BLaER1 treated with 17β-estradiol and CSF1 and Interleukin-3, amounts not matched to agents 10 nM and 100 nM (cell line): ENCODE results near the gene HID1.

Experiments
- H3K27ac ChIP-seq, 11 experiments: shearing (Covaris generic); formaldehyde crosslinking; 2 replicates each; pipeline ENCODE4 v1.8.1; 2022
- H3K27me3 ChIP-seq, 11 experiments: shearing (Covaris generic); formaldehyde crosslinking; 2 replicates each; pipeline ENCODE4 v1.8.1; 2022
- H3K36me3 ChIP-seq, 11 experiments: shearing (Covaris generic); formaldehyde crosslinking; 2 replicates each; pipeline ENCODE4 v1.8.1; 2022
- H3K4me1 ChIP-seq, 10 experiments: shearing (Covaris generic); formaldehyde crosslinking; 2 replicates each; pipeline ENCODE4 v1.8.1; 2022
- H3K4me2 ChIP-seq, 11 experiments: shearing (Covaris generic); formaldehyde crosslinking; 2 replicates each; pipeline ENCODE4 v1.8.1; 2022
- H3K4me3 ChIP-seq, 10 experiments: shearing (Covaris generic); formaldehyde crosslinking; 2 replicates each; pipeline ENCODE4 v1.8.1; 2022
- H3K9ac ChIP-seq, 11 experiments: shearing (Covaris generic); formaldehyde crosslinking; 2 replicates each; pipeline ENCODE4 v1.8.1; 2022
- H3K9me3 ChIP-seq, 11 experiments: shearing (Covaris generic); formaldehyde crosslinking; replicated peaks in 1 of 11; 2 replicates each; pipeline ENCODE4 v1.8.1; 2022
- H4K20me1 ChIP-seq, 11 experiments: shearing (Covaris generic); formaldehyde crosslinking; 2 replicates each; pipeline ENCODE4 v1.8.1; 2022
- Cebpa-rat ChIP-seq, 11 experiments: shearing (Covaris generic); IDR thresholded peaks; 2 replicates each; pipeline ENCODE4 v1.8.1; 2022

HID1 gene

DNA sequence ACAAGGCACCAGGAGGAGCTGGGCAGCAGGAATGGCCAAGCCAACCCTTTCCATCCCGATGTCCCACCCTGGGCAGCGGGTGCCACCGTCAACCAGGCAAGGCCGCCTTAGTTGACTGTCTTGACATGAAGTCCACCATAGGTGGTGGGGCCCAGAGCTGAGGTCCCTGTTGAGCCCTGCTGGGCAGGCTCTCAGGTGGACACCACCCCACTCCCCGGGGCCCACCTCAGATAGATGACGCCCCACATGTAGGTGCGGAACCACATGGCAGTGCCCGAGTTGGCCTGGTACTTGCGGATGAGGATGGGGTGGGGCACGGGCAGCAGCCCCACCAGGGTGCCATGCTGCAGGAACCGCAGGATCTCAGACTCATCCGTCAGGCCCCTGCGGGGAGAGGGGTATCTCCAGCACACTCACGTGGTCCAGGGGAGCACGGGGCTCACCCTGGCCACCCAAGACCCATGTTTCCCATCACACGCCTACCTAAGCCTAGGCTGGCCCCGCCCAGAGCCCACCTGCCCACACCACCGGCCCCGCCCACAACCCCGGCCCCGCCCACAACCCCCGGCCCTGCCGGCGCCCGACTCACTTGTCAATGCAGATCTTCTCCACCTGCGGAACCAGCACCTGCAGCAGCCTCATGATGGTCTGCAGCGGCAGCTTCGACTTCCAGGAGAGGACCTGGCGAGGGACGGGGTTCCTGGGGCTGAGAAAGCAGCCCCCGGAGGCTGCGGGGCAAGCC, 20.7 kb downstream of the HID1 start:
- Histone ChIP-seq H3K36me3 (no peaks in the 10 kb centered on the region), H3K4me2 (no peak overlapping the region), H3K9ac (no peak overlapping the region), H3K9me3 (no peaks in the 10 kb centered on the region), H3K27me3 (no peaks in the 10 kb centered on the region; a peak in 1 of 22 replicates), H3K27ac (no peak overlapping the region), H4K20me1 (no peaks in the 10 kb centered on the region; a peak in 3 of 22 replicates), H3K4me1 (peaks cover 6 to 24% (median 12%) of the 10 kb centered on the region in 10 experiments; a peak in 14 of 20 replicates), H3K4me3 (no peak overlapping the region)
- no peak for TF ChIP-seq Cebpa-rat (IDR thresholded peaks at IDR 0.05)

DNA sequence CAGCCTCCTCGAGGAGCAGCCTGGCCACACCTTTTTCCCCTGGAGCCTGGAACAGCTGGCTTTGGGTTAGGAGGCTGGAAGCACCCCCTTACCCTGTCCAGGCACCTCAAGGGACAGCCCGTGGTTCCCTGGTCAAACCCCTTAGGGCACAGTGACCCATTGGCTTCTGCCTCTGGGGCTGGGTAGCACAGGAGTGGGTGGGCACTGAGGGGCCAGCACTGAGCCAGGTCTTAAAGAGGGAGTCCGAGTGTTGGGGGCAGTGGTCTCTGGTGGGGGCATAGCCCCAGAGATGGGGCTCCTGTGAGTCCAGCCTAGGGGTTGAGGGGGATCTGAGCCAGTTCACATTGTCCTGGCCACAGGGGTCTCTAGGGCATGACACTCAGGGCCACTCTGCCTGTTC, 21.5 kb downstream of the HID1 start:
- no peaks in the 10 kb centered on the region for H3K36me3 ChIP-seq
- peaks cover 6 to 19% (median 11%) of the 10 kb centered on the region in 10 experiments; a peak in 13 of 20 replicates for H3K4me1 ChIP-seq
- H4K20me1 ChIP-seq, result no peaks in the 10 kb centered on the region; a peak in 3 of 22 replicates
- no peak overlapping the region for H3K9ac ChIP-seq
- H3K27me3 ChIP-seq, result no peaks in the 10 kb centered on the region; a peak in 1 of 22 replicates
- TF ChIP-seq Cebpa-rat (IDR thresholded peaks at IDR 0.05), result no peak
- no peak overlapping the region for H3K4me2 ChIP-seq
- H3K27ac ChIP-seq, result no peak overlapping the region
- H3K4me3 ChIP-seq, result no peak overlapping the region
- H3K9me3 ChIP-seq, result no peaks in the 10 kb centered on the region

DNA sequence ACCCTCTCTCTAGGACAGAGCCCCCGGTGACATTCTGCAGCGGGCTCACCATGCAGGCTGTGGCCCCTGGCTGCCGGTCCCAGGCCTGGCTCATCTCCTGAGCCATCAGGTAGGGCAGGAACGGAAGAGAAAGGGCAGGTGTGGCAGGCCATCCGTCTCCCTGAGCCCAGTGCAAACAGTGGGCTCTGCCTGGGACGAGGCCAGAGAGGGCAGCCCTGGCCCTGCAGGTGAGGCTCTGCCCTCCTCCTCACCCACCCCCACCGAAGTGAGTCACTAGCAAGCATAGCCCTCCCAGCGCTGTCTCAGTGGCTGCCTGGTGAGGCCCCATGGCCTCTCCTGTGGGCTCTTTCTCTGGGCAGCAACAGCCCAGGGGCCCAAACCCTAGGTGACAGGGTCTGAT, 22.4 kb downstream of the HID1 start:
- Histone ChIP-seq H3K4me3 (no peak overlapping the region), H4K20me1 (no peaks in the 10 kb centered on the region; a peak in 3 of 22 replicates), H3K27me3 (no peaks in the 10 kb centered on the region; a peak in 1 of 22 replicates), H3K4me1 (peaks cover 1 to 17% (median 7%) of the 10 kb centered on the region in 10 experiments; a peak in 13 of 20 replicates), H3K27ac (no peak overlapping the region), H3K4me2 (no peak overlapping the region), H3K9ac (no peak overlapping the region), H3K9me3 (no peaks in the 10 kb centered on the region), H3K36me3 (no peaks in the 10 kb centered on the region)
- TF ChIP-seq Cebpa-rat (IDR thresholded peaks at IDR 0.05), result no peak

DNA sequence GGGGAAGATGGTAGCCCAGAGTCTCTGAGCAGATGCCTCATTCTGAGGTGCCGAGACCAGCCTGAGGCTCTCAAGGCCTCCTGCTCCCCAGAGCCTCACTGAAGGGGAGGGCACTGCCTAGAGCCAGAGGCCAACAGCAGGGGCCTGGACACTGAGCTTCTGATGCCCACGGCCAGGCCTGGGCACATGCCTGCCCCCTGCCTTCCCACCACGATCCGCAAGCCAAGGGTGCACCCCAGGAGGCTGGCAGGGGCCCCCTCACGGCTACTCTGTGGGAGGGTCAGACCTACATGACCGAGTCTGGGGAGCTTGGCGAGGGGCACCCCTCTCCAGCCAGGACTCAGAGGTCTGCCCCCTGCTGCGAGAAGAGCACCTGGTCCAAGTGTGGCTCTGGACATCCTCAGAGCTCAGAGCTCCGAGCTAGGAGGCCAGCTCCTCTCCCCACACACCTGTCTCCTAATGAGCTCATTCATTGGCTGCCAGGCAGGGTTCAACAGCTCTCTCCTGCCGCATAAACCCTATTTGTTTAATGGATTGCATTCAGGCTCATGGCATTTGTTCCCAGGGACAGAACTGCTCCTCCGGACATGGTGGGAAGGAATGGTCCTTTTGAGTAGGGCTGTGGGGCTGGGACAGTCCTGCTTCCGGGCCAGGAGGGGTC, 23.0 kb downstream of the HID1 start:
- Histone ChIP-seq H3K4me3 (no peak overlapping the region), H3K4me1 (peaks cover 0 to 11% (median 3%) of the 10 kb centered on the region in 10 experiments; a peak in 7 of 20 replicates), H3K36me3 (no peaks in the 10 kb centered on the region), H3K9ac (no peak overlapping the region), H4K20me1 (no peaks in the 10 kb centered on the region; a peak in 3 of 22 replicates), H3K27me3 (no peaks in the 10 kb centered on the region; a peak in 1 of 22 replicates), H3K9me3 (no peaks in the 10 kb centered on the region), H3K4me2 (no peak overlapping the region), H3K27ac (no peak overlapping the region)
- TF ChIP-seq Cebpa-rat (IDR thresholded peaks at IDR 0.05), result no peak

DNA sequence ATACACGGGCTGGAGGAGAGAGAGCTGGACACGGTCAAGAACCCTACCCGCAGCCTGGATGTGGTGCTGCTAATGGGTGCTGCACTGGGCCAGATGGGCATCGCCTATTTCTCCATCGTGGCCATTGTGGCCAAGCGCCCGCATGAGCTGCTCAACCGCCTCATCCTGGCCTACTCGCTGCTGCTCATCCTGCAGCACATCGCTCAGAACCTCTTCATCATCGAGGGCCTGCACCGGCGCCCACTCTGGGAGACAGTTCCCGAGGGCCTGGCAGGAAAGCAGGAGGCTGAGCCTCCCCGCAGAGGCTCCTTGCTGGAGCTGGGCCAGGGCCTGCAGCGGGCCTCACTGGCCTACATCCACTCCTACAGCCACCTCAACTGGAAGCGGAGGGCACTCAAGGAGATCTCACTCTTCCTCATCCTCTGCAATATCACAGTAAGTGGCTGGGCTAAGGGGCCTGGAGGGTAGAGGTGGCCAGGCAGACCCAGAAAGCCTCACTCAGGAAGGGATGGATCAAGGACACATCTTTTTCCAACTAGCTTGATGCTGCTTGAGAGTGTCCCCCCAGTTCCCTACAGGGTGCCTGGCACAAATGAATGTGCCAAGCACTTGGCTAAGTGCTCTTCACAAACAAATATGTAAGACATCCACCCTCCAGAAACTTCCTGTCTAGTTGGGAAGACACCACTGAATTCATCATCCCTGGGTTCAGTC, 25.4 kb downstream of the HID1 start:
- Histone ChIP-seq H3K4me3 (no peak overlapping the region), H3K27me3 (no peaks in the 10 kb centered on the region; a peak in 1 of 22 replicates), H3K9ac (no peak overlapping the region), H4K20me1 (no peaks in the 10 kb centered on the region; a peak in 3 of 22 replicates), H3K4me1 (peaks cover 0 to 13% (median 3%) of the 10 kb centered on the region in 10 experiments; a peak in 8 of 20 replicates), H3K36me3 (no peaks in the 10 kb centered on the region), H3K4me2 (no peak overlapping the region), H3K9me3 (no peaks in the 10 kb centered on the region), H3K27ac (no peak overlapping the region)
- no peak for TF ChIP-seq Cebpa-rat (IDR thresholded peaks at IDR 0.05)

DNA sequence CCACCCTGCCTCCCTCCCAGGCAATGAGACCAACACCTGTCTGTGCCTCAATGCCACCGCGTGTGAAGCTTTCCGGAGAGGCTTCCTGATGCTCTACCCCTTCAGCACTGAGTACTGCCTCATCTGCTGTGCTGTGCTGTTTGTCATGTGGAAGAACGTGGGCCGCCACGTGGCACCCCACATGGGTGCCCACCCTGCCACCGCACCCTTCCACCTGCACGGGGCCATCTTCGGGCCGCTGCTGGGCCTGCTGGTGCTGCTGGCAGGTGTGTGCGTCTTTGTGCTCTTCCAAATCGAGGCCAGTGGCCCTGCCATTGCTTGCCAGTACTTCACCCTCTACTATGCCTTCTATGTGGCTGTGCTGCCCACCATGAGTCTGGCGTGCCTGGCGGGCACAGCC, 25.9 kb downstream of the HID1 start:
- no peaks in the 10 kb centered on the region; a peak in 1 of 22 replicates for H3K27me3 ChIP-seq
- no peak overlapping the region for H3K4me2 ChIP-seq
- H3K36me3 ChIP-seq, result no peaks in the 10 kb centered on the region
- no peaks in the 10 kb centered on the region; a peak in 3 of 22 replicates for H4K20me1 ChIP-seq
- no peak overlapping the region for H3K9ac ChIP-seq
- no peaks in the 10 kb centered on the region for H3K9me3 ChIP-seq
- peaks cover 0 to 17% (median 3%) of the 10 kb centered on the region in 10 experiments; a peak in 8 of 20 replicates for H3K4me1 ChIP-seq
- no peak overlapping the region for H3K4me3 ChIP-seq
- H3K27ac ChIP-seq, result no peak overlapping the region
- TF ChIP-seq Cebpa-rat (IDR thresholded peaks at IDR 0.05), result no peak

DNA sequence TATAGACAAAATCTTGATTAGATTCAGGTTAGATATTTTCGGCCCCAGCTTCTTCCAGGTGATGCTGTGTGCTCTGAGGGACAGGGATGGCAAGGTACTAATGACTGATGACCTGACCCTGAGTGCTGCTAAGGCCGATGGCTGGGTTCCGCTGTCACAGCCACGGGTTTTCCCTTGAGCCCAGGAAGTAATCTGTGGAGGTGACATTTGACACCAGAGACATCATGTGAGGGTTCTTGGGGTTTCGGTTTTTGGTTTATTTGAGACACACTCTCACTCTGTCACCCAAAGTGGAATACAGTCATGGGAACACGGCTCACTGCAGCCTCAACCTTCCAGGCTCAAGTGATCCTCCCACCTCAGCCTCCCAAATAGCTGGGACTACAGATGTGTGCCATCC, 27.0 kb downstream of the HID1 start:
- Histone ChIP-seq H3K4me1 (peaks cover 0 to 17% (median 3%) of the 10 kb centered on the region in 10 experiments; a peak in 8 of 20 replicates), H3K9ac (no peak overlapping the region; a peak in 1 of 22 replicates), H3K4me2 (no peak overlapping the region), H3K9me3 (no peaks in the 10 kb centered on the region), H3K36me3 (no peaks in the 10 kb centered on the region), H3K4me3 (no peak overlapping the region), H3K27me3 (no peaks in the 10 kb centered on the region; a peak in 1 of 22 replicates), H3K27ac (no peak overlapping the region), H4K20me1 (no peaks in the 10 kb centered on the region; a peak in 2 of 22 replicates)
- no peak for TF ChIP-seq Cebpa-rat (IDR thresholded peaks at IDR 0.05)

DNA sequence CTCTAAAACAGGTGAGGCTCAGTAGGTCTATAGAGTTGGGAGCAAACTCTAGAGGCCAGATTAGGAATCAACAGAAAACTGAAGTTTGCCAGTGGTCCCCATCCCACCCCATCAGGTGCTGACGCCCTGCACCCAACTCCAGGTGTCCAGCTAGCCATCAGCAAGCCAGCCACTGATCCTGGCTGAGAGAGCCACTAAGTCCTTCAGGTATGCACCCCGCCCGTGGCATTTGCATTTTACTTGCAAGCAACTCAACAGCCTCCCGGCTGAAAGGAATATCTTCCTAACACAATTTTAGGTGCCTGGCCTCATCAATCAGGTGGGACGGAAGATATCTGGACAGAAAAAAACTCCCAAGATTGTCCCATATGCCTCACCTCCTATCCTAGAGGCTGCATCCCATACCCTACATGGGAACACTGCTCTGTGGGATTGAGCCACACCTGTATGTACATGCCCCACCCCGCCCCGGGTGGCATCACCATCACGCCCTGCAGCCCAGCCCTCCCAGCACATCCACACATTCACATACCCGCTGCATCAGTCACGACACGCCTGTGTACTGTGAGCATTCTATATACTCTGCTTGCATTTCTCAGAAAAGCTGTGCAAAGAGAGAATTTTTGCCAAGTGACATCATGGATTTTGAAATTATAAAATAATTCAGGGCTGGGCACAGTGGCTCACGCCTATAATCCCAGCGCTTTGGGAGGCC, 28.6 kb downstream of the HID1 start:
- no peak overlapping the region for H3K4me3 ChIP-seq
- no peaks in the 10 kb centered on the region for H3K36me3 ChIP-seq
- no peak overlapping the region for H3K9ac ChIP-seq
- H3K4me2 ChIP-seq, result no peak overlapping the region
- no peaks in the 10 kb centered on the region; a peak in 1 of 22 replicates for H4K20me1 ChIP-seq
- TF ChIP-seq Cebpa-rat (IDR thresholded peaks at IDR 0.05), result no peak
- H3K4me1 ChIP-seq, result peaks cover 0 to 24% (median 8%) of the 10 kb centered on the region in 10 experiments; a peak in 12 of 20 replicates
- H3K27me3 ChIP-seq, result peaks cover 0 to 4% (median 0%) of the 10 kb centered on the region in 11 experiments; a peak in 5 of 22 replicates
- no peaks in the 10 kb centered on the region for H3K9me3 ChIP-seq
- no peak overlapping the region for H3K27ac ChIP-seq
